ENCODE data around the gene WNT16.

DNA sequence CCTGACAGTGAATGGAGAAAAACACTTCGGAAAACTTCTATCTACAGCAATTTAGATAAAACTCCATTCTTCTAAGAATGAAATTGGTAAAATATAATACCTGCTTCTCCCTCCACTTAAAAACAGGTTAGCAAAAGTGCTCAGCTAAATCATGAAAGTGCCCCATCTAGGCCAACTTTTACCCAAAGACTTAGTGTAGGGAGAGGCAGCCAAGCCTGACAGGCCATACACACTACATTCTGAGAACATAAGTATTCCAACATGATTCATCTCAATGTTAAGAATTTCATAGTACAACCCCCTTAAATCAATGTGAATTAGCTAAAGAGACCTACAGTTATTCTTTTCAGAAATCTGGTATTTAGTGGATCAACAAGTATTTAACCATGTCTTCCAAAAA, 60.1 kb downstream of the WNT16 start:
- TF ChIP-seq, protein P1, sequence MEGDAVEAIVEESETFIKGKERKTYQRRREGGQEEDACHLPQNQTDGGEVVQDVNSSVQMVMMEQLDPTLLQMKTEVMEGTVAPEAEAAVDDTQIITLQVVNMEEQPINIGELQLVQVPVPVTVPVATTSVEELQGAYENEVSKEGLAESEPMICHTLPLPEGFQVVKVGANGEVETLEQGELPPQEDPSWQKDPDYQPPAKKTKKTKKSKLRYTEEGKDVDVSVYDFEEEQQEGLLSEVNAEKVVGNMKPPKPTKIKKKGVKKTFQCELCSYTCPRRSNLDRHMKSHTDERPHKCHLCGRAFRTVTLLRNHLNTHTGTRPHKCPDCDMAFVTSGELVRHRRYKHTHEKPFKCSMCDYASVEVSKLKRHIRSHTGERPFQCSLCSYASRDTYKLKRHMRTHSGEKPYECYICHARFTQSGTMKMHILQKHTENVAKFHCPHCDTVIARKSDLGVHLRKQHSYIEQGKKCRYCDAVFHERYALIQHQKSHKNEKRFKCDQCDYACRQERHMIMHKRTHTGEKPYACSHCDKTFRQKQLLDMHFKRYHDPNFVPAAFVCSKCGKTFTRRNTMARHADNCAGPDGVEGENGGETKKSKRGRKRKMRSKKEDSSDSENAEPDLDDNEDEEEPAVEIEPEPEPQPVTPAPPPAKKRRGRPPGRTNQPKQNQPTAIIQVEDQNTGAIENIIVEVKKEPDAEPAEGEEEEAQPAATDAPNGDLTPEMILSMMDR (conservative IDR thresholded peaks at IDR 0.05 in 1 of 2, IDR thresholded peaks at IDR 0.05 in 1 of 2; ENCODE audit: low read depth in 1 of 2, low read length in 2 of 2), result no peak
- TF ChIP-seq EZH2 (IDR thresholded peaks at IDR 0.05; ENCODE audit: low read length, missing control alignments), result no peak

All from fibroblast of lung (primary cell).